HT1080 (cell line): ENCODE data around the gene IL7R. TPM values are rescaled to one million over a fixed set of nuclear protein-coding genes. Genes with fewer than 3 reads are reported as not detected.

Source experiments
- DNase-seq: peaks from one replicate; pipeline ENCODE4 v3.0.0-alpha.2; 2015; ENCODE audit warnings: low read depth
- small RNA-seq: library from RNA; depleted of rRNA; stranded (forward); fragments of <200 nt; gene quantifications from one replicate; pipeline ENCODE3, GENCODE V24; 2014
- total RNA-seq: library from RNA; depleted of rRNA; stranded (reverse); fragments of >200 nt; shearing (Covaris generic); gene quantifications from 2 replicates; pipeline ENCODE4 v1.2.3, GENCODE V29; 2014; rRNA removed

IL7R gene
- total RNA-seq, 1 experiment from 2014 or later = 12.2 TPM

DNA sequence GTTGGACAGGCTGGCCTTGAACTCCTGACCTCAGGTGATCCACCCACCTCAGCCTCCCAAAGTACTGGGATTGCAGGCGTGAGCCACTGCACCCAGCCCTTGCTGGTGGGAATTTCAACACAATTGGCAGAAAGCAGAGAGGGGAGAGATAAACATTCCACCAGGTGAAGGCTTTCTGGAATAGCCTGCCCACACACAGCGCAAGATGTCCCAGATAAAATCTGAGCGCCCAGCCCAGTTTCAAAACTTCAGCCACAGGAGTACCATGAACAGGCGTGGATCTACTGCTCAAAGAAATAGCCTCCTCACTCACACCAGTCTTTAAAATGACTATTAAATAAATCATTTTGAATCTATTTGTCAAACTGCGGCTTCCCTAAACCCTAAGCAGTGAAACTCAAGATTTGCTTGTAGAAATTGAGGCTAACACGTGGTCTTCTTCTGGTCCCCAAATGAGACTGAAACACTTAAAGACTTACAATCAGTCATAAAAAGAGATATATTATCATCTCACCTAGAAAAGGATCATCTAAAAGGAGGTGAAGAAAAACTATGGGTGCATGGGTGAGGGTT, 47.0 kb downstream of the IL7R start:
- no peak for DNase-seq

- DNase-seq = no peak
Measured at GRCh38 chr5:35904443-35905132, 47.9 kb downstream of the IL7R start.

- no peak for DNase-seq
Measured at GRCh38 chr5:35908228-35908627, 51.5 kb downstream of the IL7R start.

DNA sequence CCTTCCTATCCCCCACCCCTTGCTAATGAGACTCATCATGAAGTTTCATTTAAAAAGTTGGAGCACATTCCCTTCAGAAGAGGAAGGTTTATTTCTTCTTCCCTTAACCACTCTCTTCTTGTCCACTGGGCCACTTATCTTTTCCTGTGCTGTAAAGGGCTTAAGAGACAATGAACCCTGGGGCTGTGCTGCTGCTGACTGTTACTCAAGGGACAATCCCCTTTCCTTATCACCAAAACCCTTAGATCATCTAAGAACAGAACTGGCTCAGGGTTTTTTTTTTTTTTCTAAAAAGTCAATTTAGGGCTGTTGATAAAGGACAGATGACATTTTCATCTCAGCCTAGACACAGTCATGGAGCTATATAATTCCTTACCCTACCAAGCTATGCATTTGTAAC, 52.1 kb downstream of the IL7R start:
- no peak for DNase-seq

- peak; percentile 82 for DNase-seq
Measured at GRCh38 chr5:35919191-35919590, 62.5 kb downstream of the IL7R start.

DNA sequence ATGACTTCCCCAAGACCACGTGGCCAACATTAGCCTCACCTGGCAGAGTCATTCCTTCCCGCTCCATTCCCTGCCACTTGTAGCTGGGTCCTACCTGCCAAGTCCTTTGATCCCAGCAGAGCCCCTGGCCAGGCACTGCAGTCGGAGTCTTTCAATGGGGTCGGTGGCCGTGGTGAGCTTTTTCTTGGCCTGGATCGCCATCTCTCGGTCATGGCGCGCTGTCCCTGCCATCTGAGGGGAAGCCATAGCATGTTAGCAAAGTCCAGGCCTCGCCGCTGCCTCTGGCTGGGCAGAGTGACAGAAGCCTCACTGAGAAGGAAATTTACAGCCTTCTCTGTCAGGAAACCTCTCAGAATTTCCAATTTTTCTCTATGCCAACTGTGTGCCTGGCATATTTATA, 64.2 kb downstream of the IL7R start:
- DNase-seq = no peak

DNA sequence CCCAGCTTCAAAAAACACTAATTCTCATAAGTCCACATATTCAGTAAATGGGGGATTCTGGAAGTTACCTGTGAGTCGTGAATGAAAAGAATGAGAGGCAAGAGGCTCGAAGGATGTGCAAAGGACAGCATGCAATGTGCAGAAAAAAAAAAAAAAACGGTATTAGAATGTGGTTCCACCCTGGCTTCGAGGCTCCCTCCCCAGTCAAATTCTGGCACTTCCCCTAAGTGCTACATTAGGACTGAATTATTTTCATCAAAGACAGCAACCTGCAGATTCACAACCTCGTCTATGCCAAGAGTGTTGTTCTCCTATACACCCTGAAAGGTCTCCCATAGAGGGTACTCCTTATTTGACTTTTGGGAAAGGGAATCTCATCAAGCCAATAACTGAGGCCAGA, 65.2 kb downstream of the IL7R start:
- DNase-seq = no peak

- no peak for DNase-seq
Measured at GRCh38 chr5:35922468-35922867, 65.8 kb downstream of the IL7R start.

GRCh38 chr5:35924122-35924949, 67.6 kb downstream of the IL7R start:
- peak; percentile 79 for DNase-seq

DNA sequence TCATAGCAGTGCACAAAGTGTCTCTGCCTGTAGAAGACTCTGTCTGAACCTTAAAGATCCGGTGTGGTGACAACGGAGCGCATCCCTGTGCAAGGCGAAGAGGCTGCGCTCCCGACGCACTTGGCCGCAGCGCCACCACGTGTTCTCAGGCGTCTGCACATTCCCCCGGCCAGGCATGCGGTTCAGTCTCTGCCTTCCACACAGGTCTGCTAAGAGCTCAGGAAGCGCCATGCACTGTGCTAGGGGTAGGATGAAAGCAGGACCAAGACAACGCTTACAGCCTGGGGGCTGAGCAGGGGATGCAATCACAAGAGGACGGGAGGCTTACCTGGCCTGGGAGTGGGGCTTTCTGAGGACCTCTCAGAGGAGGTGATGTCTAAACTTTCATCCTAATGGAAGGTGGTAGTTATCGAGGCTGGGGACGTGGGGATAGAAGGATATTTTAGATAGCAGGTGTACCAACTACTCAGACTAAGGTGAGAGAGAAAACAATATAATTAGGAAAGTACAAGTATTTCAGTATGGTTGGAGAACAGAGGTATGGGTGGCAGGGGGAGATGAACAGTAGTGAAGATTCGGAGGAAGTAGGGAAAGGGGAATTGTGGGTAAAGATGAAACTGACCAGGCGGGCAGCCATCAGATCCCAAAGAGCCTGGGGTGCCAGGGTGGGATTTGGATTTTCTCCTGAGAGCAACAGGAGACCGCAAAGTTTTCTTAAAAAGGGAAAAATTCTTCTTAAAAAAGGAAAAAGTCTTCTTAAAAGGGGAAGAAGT, 68.4 kb downstream of the IL7R start:
- DNase-seq = peak; percentile 77

DNA sequence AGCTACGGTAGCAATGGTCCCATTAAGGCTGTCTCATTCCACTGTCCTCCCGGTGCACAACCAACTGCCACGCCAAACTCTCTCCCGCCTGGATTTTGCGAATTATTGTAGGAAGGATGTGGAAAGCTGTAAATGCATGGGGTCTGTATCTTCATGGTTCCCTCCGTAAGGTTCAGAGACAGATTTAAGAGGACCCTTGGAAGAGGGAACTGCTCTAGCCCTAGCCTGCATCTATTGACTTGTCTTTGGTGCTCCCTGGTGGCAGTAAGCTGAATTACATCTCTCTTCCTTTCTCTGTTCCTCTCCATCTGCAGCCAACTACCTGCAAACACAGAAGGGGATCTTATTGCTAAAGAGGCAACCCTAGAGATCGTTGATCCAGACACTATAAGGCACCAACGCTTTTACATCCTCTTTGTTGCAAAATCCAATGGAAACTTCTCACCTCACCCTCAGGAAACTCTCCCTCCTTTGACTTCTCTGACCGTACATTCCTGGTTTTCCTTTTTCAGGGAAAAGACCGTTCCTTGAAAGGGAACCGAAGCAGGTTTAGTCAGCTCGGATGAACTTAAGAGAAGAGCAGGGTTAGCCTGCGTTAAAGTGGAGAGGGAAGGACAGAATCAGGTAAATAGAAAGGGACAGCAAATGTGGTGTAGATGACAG, 69.8 kb downstream of the IL7R start:
- DNase-seq = peak; percentile 64

Small RNA genes within 50 kb of the gene (small RNA-seq; reads per million reads assigned to genes)
- gene AC112204.1 = not detected

Other genes with a start within 250 kb of the IL7R start
- gene SPEF2, start 239.0 kb upstream of the IL7R start, total RNA-seq = 0.80 and 1.1 TPM in 2 replicates
- gene CAPSL, start 81.7 kb downstream of the IL7R start, total RNA-seq = 0.43 and 0.61 TPM in 2 replicates
- gene UGT3A1, start 134.5 kb downstream of the IL7R start, total RNA-seq = not detected in 2 replicates
- gene UGT3A2, start 210.0 kb downstream of the IL7R start, total RNA-seq = not detected in 2 replicates